ENCODE data around the gene TFPI.

The TFPI gene

DNA sequence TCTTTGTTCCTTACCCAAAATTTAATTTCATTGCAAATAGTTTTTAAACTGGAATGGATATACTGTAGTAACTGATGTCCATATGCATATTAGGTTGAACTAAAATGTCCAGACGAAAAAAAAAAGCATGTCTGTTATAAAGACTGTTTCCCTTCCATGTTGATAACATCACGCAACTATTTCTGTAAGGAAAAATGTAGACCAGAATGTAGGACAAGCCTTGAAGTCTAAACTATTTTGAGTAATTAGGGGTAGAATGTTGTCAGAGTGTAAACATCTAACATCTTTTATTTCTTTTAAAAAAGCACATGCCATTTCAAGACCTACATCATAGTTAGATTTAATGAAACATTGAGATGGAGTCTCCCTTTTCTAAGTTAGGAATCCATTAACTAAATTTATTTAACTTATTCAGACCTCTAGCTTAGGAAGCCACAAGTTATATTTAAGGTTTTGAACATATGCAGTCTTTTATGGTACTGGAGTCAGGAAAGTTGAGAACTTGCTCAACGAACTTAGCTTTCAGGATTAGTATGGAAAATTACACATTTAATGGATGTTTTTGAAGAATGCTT is 114.0 kb downstream of the TFPI start:
- TF ChIP-seq CTCF (IDR thresholded peaks at IDR 0.05; ENCODE audit: insufficient read depth, missing control alignments): no peak
- no peak for DNase-seq (ENCODE audit: insufficient read length, low spot score)
- no peak for FAIRE-seq

DNA sequence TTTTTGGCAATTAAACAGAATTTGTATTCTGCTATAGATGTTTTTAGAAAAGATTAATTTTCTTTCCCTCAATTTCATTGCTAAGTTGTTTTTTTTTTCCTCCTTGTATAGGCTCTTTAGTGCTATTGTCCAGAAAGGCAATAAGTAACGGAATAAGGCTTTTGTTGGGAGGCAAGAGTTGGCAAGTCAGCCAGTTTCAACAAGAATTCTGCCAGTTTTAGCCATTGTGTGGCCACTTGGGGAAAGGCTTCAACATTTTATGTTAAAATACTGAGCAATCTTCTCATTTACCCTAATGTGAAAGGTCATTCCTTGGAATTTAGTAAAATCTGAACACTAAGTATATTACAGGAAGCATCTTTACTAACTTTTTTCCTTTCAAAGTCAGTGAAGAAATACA is 115.8 kb downstream of the TFPI start:
- no peak for DNase-seq (ENCODE audit: insufficient read length, low spot score)
- no peak for TF ChIP-seq CTCF (IDR thresholded peaks at IDR 0.05; ENCODE audit: insufficient read depth, missing control alignments)
- no peak for FAIRE-seq

DNA sequence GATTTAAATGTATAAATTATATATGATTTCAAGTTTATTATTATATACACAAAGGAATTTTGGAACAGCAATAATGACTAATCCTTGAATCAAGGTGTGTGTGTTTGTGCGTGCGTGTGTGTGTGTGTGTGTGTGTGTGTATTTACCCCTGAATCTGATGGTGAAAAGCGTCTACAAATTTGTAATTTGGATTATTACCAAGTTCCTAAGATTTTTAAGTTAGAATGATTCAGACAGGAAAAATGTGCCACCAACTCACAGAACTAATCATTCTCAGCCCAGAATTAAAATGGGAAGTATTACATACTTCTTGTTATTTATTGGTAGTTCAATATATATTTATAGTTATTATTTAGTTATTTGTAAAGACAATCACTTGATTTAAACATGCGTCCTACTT is 118.5 kb downstream of the TFPI start:
- no peak for FAIRE-seq
- no peak for TF ChIP-seq CTCF (IDR thresholded peaks at IDR 0.05; ENCODE audit: insufficient read depth, missing control alignments)
- DNase-seq (ENCODE audit: insufficient read length, low spot score): no peak

DNA sequence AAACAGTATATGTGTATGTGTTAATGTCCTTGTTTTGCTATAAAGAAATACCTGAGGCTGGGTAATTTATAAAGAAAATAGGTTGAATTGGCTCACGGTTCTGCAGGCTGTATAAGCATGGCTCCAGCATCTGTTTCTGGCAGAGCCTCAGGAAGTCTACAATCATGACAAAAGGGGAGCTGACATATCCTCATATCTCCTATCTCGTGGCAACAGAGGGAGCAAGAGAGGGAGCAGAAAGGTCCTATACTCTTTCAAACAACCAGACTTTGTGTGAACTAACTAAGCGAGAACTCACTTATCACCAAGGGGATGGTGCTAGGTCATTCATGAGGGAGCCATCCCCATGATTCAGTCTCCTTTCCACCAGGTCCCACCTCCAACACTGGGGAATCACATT is 119.2 kb downstream of the TFPI start:
- FAIRE-seq (no peak), DNase-seq (ENCODE audit: insufficient read length, low spot score) (no peak)
- TF ChIP-seq CTCF (IDR thresholded peaks at IDR 0.05; ENCODE audit: insufficient read depth, missing control alignments): no peak

GRCh38 chr2:187434342-187434785 is 119.9 kb downstream of the TFPI start:
- FAIRE-seq (no peak), DNase-seq (ENCODE audit: insufficient read length, low spot score) (no peak)
- no peak for TF ChIP-seq CTCF (IDR thresholded peaks at IDR 0.05; ENCODE audit: insufficient read depth, missing control alignments)

DNA sequence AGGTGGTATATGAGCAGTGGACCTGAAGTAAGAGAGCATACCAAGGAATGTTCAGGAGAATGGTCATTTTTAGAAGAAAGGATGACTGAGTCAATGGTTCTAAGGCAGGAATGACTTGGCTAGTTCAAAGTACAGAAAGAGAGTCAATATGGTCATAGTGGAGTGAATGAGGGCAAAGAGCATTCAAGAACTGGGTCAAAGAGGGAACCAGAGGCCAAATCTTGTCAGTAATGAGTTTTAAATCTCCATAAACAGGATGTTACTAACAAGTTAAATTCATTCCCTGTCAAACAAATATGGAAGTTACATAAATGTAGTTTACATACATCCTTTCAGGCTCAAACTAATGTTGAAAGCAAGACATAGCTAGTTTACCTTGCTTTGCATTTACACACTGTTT is 122.3 kb downstream of the TFPI start:
- no peak for FAIRE-seq
- no peak for TF ChIP-seq CTCF (IDR thresholded peaks at IDR 0.05; ENCODE audit: insufficient read depth, missing control alignments)
- DNase-seq (ENCODE audit: insufficient read length, low spot score): no peak

DNA sequence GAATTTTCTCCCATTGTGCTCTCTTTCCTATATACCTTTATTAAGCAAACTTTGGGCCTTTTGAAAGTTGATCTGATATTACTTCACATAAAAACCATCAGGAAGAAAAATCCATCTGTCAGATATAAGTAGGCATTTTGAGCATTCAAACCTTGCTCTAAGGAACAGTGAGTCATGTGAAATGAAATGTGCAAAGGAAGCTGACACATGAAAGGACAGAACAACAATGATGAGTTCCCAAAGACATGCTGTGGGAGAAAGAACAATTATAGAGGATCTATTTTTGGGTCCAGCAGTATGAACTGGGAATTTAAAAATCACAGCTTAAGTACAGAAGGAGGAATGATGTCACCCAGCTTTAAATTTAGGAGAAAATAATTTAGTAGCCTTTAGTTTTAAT is 124.2 kb downstream of the TFPI start:
- FAIRE-seq (no peak), DNase-seq (ENCODE audit: insufficient read length, low spot score) (no peak)
- TF ChIP-seq CTCF (IDR thresholded peaks at IDR 0.05; ENCODE audit: insufficient read depth, missing control alignments): no peak

Measured in D721Med (cell line).